Measurements from ENCODE around the gene GFPT2.

- TF ChIP-seq, protein P1, sequence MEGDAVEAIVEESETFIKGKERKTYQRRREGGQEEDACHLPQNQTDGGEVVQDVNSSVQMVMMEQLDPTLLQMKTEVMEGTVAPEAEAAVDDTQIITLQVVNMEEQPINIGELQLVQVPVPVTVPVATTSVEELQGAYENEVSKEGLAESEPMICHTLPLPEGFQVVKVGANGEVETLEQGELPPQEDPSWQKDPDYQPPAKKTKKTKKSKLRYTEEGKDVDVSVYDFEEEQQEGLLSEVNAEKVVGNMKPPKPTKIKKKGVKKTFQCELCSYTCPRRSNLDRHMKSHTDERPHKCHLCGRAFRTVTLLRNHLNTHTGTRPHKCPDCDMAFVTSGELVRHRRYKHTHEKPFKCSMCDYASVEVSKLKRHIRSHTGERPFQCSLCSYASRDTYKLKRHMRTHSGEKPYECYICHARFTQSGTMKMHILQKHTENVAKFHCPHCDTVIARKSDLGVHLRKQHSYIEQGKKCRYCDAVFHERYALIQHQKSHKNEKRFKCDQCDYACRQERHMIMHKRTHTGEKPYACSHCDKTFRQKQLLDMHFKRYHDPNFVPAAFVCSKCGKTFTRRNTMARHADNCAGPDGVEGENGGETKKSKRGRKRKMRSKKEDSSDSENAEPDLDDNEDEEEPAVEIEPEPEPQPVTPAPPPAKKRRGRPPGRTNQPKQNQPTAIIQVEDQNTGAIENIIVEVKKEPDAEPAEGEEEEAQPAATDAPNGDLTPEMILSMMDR (IDR thresholded peaks at IDR 0.05 in 2 of 3, conservative IDR thresholded peaks at IDR 0.05 in 1 of 3; ENCODE audit: control insufficient read depth in 2 of 3, extremely low read depth in 1 of 3, insufficient read depth in 1 of 3, low read depth in 3 of 3, low read length in 3 of 3), result no peak
- no peak for TF ChIP-seq RFX5 (IDR thresholded peaks at IDR 0.05; ENCODE audit: low read depth, low read length)
- no peak for TF ChIP-seq SMAD5 (IDR thresholded peaks at IDR 0.05; ENCODE audit: low read depth)
- TF ChIP-seq ZNF217 (IDR thresholded peaks at IDR 0.05), result no peak
- TF ChIP-seq EZH2 (IDR thresholded peaks at IDR 0.05; ENCODE audit: borderline replicate concordance, control insufficient read depth, low read depth, low read length), result no peak
- TF ChIP-seq CHD1 (IDR thresholded peaks at IDR 0.05; ENCODE audit: low read depth, low read length), result no peak
- TF ChIP-seq TCF7 (IDR thresholded peaks at IDR 0.05; ENCODE audit: borderline replicate concordance), result no peak
- TF ChIP-seq IRF3 (IDR thresholded peaks at IDR 0.05), result no peak
Measured at GRCh38 chr5:180373870-180374269, 20.7 kb upstream of the GFPT2 start.

Measured in GM12878 (cell line).